ENCODE measurements around the gene DNAJB1. TPM values are rescaled to one million over a fixed set of nuclear protein-coding genes. Genes with fewer than 3 reads are reported as not detected.

The DNAJB1 gene
- total RNA-seq, 4 donors from 2014 or later: 96.2 to 107 (median 99.6) TPM

DNA sequence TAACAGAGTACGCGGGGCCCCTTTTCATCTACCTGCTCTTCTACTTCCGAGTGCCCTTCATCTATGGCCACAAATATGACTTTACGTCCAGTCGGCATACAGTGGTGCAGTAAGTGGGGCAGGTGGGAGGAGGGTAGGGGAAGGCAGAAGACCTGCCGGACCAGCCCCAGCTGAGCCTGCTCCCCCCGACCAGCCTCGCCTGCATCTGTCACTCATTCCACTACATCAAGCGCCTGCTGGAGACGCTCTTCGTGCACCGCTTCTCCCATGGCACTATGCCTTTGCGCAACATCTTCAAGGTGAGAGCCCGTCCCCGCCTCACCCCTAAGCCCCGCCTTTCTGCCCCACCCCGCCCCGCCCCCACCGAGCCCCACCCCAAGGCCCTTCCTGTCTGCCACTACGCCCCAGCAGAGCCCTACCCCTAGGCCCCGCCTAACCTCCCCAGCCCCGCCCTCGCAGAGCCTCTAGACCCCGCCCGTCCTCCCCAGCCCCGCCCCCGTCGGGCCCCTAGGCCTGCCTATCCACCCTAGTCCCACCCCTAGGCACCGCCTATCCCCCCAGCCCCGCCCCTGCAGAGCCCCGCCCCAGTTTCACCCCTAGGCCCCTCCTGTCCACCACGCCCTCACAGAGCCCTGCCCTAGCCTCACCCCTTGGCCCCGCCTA is 45.9 kb upstream of the DNAJB1 start:
- TF ChIP-seq POLR2A (IDR thresholded peaks at IDR 0.05): no peak
- TF ChIP-seq, protein P1, sequence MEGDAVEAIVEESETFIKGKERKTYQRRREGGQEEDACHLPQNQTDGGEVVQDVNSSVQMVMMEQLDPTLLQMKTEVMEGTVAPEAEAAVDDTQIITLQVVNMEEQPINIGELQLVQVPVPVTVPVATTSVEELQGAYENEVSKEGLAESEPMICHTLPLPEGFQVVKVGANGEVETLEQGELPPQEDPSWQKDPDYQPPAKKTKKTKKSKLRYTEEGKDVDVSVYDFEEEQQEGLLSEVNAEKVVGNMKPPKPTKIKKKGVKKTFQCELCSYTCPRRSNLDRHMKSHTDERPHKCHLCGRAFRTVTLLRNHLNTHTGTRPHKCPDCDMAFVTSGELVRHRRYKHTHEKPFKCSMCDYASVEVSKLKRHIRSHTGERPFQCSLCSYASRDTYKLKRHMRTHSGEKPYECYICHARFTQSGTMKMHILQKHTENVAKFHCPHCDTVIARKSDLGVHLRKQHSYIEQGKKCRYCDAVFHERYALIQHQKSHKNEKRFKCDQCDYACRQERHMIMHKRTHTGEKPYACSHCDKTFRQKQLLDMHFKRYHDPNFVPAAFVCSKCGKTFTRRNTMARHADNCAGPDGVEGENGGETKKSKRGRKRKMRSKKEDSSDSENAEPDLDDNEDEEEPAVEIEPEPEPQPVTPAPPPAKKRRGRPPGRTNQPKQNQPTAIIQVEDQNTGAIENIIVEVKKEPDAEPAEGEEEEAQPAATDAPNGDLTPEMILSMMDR (IDR thresholded peaks at IDR 0.05): no peak
- intact Hi-C loops (cut with DNase I; ENCODE audit: low total_unique reads): loop anchor here (10.0 kb wide), 1 partner anchor 121 kb away; no protein-coding TSS in a partner anchor
- peak in 1 of 2 donors; percentile 71 for DNase-seq (ENCODE audit: low spot score in 2 of 2)

GRCh38 chr19:14563590-14563926 is 45.4 kb upstream of the DNAJB1 start:
- 84 to 86% methylated on average over 5 to 16 of the region's 16 CpGs for WGBS, 2 donors
- TF ChIP-seq, protein P1 (IDR thresholded peaks at IDR 0.05): no peak
- TF ChIP-seq POLR2A (IDR thresholded peaks at IDR 0.05): no peak
- DNase-seq (ENCODE audit: low spot score in 2 of 2): no peak
- intact Hi-C loops (cut with DNase I; ENCODE audit: low total_unique reads): loop anchor here (10.0 kb wide), 1 partner anchor 121 kb away; no protein-coding TSS in a partner anchor
- no peak overlapping the region for H3K4me3 ChIP-seq (ENCODE audit: low read depth, poor library complexity, severe bottlenecking)

More for the DNA sequence above, 45.9 kb upstream of the DNAJB1 start:
- WGBS, 2 donors: 55 to 61% methylated on average over 20 to 32 of the region's 33 CpGs
- no peak overlapping the region for H3K4me3 ChIP-seq (ENCODE audit: low read depth, poor library complexity, severe bottlenecking)

- intact Hi-C loops (cut with DNase I; ENCODE audit: low total_unique reads): loop anchor here (10.0 kb wide), 1 partner anchor 122 kb away; no protein-coding TSS in a partner anchor
- no peak overlapping the region for H3K4me3 ChIP-seq (ENCODE audit: low read depth, poor library complexity, severe bottlenecking)
- no peak for DNase-seq (ENCODE audit: low spot score in 2 of 2)
- TF ChIP-seq POLR2A (IDR thresholded peaks at IDR 0.05): no peak
- TF ChIP-seq, protein P1 (IDR thresholded peaks at IDR 0.05): no peak
- 75 to 79% methylated on average over 18 to 21 of the region's 23 CpGs for WGBS, 2 donors
Observed at GRCh38 chr19:14562660-14563589, 44.7 kb upstream of the DNAJB1 start.

DNA sequence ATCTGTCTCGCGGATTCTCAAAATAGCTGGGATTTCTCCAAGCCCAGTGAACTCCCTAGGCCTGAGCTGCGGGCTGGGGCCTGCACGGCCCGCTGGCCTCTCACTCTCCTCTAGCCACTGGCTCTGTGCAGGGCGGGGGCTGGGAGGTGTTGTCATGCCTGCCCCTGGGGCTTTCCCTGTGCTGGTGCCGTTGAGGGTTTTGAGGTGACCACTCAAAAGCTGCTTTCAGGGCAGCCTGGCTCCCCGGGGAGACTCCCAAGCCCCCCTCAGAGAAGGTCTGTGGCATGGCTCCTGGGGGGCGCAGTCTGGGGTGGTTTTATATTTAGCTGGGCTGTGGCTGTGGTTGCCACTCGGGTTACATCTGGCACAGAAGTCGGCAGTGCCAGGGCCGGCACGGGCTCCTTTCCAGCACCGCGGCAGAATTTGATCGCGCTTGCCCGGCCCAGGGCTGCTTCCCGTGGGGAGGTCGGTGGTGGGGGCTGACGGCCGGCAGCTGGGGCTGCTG is 43.7 kb upstream of the DNAJB1 start:
- no peak for DNase-seq (ENCODE audit: low spot score in 2 of 2)
- TF ChIP-seq POLR2A (IDR thresholded peaks at IDR 0.05): no peak
- TF ChIP-seq, protein P1 (IDR thresholded peaks at IDR 0.05): no peak
- intact Hi-C loops (cut with DNase I; ENCODE audit: low total_unique reads): loop anchor here (10.0 kb wide), 1 partner anchor 123 kb away; no protein-coding TSS in a partner anchor
- no peak overlapping the region for H3K4me3 ChIP-seq (ENCODE audit: low read depth, poor library complexity, severe bottlenecking)
- WGBS, 2 donors: 17 to 47% methylated on average over 13 to 20 of the region's 22 CpGs

DNA sequence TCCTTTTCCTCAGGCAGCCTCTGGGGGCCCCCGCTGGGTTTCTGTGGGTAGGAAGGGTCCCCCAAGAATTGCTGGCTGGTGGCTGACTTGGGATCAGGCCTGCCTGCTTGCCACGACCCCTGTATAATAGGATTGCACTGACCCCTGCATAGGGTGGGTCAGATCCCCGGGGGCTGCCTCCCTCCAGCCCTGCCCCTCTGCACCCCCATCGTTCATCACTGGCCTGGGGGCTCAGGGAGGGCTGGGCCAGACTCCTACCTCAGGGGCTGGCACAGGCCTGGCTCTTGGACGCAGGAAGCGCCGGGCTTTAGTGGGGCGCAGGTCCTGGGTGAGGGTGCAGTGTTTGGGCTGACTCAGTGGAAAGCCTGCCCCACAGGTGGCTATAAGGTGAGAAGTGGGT is 43.1 kb upstream of the DNAJB1 start:
- intact Hi-C loops (cut with DNase I; ENCODE audit: low total_unique reads): loop anchor here (10.0 kb wide), 1 partner anchor 124 kb away; no protein-coding TSS in a partner anchor
- H3K4me3 ChIP-seq (ENCODE audit: low read depth, poor library complexity, severe bottlenecking): no peak overlapping the region
- WGBS, 2 donors: 55 to 57% methylated on average over 5 to 8 of the region's 8 CpGs
- no peak for TF ChIP-seq POLR2A (IDR thresholded peaks at IDR 0.05)
- TF ChIP-seq, protein P1 (IDR thresholded peaks at IDR 0.05): no peak
- DNase-seq (ENCODE audit: low spot score in 2 of 2): no peak
